Stimulated activated CD4-positive, alpha-beta T cell treated with anti-CD3 and anti-CD28 coated beads, Interleukin-4, amount 100 ng/mL, for 4 hours (primary cell): ENCODE measurements around the gene CACNA1A.
"Not testable (repeated sequence)": the region's sequence is repeated elsewhere in the genome, so short reads cannot be mapped to it uniquely, and the experiment has no call there.

Experiments used
- DNase-seq, 2 experiments: peaks; one replicate each; pipeline ENCODE4 v3.0.0-alpha.2; 2020

The CACNA1A gene

DNA sequence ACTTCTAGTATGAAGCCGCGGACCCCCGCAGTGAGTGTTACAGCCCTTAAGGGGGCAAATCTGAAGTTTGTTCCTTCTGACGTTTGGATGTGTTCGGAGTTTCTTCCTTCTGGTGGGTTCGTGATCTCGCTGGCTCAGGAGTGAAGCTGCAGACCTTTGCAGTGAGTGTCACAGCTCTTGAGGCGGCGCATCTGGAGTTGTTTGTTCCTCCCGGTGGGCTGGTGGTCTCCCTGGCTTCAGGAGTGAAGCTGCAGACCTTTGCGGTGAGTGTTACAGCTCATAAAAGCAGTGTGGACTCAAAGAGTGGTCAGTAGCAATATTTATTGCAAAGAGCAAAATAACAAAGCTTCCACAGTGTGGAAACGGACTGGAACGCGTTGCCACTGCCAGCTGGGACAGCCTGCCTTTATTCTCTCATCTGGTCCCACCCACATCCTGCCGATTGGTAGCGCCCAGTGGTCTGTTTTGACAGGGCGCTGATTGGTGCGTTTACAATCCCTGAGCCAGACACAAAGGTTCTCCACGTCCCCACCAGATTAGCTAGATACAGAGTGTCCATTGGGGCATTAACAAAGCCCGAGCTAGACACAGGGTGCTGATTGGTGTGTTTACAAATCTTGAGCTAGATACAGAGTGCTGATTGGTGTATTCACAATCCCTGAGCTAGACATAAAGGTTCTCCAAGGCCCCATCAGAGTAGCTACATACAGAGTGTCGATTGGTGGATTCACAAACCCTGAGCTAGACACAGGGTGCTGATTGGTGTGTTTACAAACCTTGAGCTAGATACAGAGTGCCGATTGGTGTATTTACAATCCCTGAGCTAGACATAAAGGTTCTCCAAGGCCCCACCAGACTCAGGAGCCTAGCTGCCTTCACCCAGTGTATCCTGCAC lies 320.3 kb downstream of the CACNA1A start:
- DNase-seq = not testable (repeated sequence)

DNA sequence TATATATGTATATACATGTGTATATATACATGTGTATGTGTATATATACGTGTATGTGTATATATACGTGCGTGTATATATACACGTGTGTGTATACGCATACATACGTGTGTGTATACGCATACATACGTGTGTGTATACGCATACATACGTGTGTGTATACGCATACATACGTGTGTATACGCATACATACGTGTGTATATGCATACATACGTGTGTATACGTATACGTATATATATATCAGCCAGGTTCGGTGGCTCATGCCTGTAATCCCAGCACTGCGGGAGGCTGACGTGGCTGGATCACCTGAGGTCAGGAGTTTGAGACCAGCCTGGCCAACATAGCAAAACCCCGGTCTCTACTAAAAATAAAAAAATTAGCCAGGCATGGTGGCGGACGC lies 321.4 kb downstream of the CACNA1A start:
- DNase-seq = not testable (repeated sequence)

DNA sequence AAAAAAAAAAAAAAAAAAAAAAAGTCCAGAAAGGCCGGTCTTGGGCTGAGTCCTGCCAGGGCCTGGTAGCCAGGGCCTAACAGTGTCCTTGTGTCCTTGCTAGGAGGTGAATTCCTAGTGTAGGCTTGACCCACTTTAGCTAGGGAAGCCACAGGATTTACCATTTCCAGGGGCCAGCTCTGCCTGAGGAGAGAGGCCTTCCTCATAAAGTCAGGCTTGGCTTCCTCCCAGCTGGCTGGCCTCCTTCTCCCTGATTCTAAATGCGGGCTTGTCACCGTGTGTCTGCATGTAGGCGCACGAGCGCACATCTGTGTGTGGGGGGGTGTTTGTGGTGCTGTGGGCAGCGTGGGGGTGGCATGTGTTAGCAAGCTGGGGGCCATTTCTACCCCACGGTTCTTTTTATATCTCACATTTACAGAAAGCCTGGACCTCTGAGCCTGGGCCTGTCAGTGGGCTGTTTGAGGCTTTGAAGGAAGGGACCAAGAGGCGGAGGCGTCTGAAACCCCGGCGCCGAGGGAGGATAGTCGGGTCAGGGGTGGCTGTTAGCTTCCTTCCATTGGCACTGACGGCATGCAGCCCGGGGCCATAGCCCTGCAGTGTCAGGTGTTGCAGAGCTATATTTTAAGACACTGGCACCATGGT lies 324.4 kb downstream of the CACNA1A start:
- DNase-seq = peak in 1 of 2 experiments; percentile 40

- DNase-seq = not testable (repeated sequence)
Measured at GRCh38 chr19:13178291-13178690, 328.0 kb downstream of the CACNA1A start.

DNA sequence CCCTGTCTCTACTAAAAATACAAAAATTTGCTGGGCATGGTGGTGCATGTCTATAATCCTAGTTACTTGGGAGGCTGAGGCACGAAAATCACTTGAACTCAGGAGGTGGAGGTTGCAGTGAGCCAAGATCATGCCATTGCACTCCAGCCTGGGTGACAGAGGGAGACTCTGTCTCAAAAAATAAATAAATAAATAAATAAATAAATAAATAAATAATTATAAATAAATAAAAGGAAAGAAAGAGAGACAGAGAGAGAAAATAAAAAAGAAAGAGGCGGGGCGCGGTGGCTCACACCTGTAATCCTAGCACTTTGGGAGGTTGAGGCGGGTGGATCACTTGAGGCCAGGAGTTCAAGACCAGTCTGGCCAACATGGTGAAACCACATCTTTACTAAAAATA lies 328.7 kb downstream of the CACNA1A start:
- not testable (repeated sequence) for DNase-seq

DNA sequence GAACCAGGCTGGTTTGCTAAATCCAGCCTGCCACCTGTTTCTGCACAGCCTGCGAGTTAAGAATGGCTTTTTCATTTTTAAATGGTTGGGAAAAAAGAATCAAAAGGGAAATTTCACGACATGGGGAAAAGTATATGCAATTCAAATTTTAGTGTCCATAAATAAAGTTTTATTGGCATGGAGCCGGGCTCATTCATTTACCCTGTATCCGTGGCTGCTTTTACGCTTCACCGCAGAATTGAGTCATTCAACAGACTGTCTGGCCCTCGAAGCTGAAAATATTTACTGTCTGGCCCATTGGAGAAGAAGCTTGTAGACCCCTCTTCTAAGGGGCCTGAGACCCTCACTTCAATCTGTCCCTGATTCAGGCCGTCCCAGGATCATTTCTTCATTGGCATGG lies 329.9 kb downstream of the CACNA1A start:
- DNase-seq = no peak

- no peak for DNase-seq
Measured at GRCh38 chr19:13173139-13173737, 333.0 kb downstream of the CACNA1A start.

- peak; percentile 74 to 84 for DNase-seq
Measured at GRCh38 chr19:13172346-13173138, 333.7 kb downstream of the CACNA1A start.

DNA sequence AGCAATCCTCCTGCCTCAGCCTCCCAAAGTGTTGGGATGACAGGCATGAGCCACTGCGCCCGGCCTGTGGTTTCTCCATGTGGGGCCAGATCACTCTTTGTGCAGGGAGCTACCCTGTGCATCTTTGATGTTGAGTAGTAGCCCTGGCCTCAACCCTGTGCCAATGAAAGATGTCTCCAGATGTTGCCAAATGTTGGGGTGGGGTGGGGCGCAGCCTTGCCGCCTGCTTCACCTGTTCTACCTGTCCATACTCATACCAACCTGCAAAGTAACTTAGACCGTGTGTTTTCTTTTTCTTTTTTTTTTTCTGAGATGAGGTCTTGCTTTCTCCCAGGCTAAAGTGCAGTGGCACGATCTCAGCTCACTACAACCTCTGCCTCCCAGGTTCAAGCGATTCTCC lies 335.1 kb downstream of the CACNA1A start:
- DNase-seq = no peak

DNA sequence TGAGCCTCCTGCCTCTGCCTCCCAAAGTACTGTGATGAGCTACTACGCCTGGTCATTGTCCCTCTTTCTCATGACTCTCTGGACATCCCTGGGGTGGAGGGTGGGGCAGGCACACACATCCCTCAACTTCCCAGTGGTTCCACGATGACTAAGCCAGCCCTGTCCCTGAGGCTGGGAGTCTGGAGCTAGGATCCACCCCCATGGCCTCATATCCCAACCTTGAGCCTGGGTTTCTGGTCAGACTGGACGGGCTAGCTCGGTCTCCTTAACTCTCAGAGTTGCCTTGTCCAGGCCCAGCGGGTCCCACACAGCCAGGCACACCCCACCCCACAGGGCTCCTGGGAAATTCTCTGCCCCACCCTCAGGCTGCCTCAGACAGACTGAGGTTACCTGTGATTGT lies 336.5 kb downstream of the CACNA1A start:
- DNase-seq = no peak

DNA sequence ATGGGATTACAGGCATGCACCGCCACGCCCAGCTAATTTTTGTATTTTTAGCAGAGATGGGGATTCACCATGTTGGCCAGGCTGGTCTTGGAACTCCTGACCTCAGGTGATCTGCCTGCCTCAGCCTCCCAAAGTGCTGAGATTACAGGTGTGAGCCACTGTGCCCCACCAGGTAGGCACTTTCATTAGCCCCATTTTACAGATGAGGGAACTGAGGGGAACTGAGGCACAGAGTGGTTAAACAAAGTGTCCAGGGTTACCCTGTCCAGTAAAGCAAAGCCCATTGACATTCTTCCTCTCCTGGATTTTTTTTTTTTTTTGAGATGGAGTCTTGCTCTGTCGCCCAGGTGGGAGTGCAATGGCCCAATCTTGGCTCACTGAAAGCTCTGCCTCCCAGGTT lies 340.1 kb downstream of the CACNA1A start:
- DNase-seq = not testable (repeated sequence)

GRCh38 chr19:13165162-13165997 lies 340.9 kb downstream of the CACNA1A start:
- no peak for DNase-seq

- DNase-seq = peak in 1 of 2 experiments; percentile 30
Measured at GRCh38 chr19:13164343-13165161, 341.7 kb downstream of the CACNA1A start.

DNA sequence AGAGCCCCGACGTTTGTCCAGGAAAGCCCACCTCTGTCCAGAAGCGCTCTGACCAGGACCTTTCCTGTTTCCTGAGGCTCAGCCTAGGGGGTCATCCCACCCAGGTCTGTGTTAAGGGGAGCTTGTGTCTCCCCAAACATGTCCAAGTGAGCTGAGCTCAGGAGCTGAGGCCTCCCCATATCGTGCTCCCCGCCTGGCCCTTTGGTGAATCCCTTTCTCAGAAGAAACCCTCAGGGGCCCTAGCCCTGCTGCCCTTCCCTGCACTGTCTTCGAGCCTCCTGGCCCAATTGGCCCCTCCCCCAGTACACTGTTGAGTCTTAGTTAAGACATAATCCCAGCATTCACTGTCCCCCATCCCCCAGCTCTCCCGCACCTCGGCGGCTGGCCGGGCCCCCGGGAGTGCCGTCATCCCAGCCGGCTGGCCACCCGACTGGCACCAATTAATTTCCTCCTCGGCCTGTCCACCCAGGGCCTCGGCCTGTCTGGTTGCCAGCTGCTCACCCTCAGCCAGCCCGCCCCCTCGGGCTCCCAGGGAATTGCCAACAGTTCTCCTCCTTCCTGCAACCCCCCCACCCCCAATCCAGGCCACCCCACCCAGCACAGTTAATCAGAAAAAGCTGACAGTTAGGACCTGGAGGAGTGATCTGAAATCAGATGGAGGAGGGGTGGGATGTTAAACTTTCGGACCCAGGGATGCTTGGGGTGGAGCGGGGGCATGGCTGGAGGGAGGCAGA lies 342.5 kb downstream of the CACNA1A start:
- peak; percentile 24 to 31 for DNase-seq

DNA sequence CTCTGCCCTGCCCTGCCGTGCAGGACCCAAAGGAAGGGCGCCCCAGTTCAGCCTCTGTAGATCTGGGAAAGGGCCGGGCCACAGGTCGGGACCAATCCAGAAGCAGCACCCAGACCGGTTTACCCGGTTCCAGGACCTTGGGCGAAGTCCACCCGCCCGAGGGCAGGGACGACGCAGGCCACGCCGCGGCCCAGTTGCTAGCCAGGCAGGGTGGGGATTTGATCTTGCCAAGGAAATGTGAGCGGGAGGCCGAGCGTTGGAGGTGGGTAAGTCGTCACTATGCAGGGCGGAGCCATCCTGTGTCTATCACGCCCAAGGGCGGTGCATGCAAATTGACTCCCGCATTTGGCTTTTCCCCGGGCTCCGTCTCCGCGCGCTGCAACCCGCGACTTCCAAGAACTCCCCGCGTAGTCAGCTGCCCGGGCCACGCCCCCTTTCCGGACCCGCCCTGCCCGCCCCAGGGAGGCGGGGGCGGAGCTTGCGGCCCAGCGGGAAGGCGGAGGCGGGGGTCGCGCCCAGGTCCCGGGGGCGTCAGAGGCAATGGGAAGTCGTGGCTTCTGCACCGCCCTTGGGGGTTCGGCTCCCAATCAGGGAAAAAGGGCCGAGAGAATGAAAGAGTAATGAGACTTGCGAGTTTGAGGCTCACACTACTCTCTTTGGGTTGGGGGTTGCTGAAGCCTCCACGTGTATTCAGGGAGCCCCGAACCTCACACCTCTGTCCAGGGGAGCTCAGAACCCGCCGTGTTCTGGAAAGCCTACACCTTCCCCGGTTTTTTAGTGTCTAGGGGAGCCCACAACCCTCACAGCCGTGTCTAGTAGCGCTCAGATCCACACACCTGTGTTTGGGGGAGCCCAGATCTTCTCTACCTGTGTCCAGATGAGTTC lies 343.3 kb downstream of the CACNA1A start:
- peak; percentile 83 to 93 for DNase-seq

- DNase-seq = no peak
Measured at GRCh38 chr19:13160557-13160956, 345.7 kb downstream of the CACNA1A start.

DNA sequence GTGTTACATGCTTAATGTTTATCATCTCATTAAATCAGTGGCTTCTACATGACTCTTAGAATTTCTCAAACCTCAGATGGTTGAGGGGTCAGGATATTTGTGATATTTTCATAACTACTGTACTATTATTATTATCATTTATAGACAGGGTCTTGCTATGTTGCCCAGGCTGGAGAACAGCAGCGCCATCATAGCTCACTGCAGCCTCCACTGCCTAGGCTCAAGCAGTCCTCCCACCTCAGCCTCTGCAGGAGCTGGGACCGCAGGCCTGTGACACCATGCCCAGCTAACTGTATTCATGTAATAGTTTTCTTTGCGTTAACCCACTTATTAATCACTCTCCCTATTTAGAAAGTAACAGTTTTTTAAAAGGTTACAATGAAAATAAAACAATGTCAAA lies 346.6 kb downstream of the CACNA1A start:
- no peak for DNase-seq
